Measurements from ENCODE around the gene RBFOX1.

DNA sequence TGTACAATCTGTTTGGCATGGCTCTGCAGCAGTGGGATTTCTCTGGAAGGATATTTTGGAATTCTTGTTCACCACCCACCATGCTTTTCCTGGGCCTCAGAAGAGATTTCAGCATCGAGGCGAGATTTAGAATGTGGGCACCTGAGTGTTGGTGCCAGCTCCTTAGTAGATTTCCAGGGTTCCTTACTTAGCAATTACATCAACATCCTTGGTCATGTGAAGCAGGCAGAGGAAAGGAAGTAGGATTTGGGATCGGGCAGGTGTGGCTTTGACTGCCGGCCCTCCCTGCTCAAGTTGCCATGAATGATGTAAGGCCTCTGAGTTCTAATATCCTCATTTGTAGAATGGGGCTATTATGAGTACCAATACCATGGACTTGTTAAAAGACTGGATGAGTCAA lies 13.1 kb upstream of the RBFOX1 start:
- TF ChIP-seq, protein P1, sequence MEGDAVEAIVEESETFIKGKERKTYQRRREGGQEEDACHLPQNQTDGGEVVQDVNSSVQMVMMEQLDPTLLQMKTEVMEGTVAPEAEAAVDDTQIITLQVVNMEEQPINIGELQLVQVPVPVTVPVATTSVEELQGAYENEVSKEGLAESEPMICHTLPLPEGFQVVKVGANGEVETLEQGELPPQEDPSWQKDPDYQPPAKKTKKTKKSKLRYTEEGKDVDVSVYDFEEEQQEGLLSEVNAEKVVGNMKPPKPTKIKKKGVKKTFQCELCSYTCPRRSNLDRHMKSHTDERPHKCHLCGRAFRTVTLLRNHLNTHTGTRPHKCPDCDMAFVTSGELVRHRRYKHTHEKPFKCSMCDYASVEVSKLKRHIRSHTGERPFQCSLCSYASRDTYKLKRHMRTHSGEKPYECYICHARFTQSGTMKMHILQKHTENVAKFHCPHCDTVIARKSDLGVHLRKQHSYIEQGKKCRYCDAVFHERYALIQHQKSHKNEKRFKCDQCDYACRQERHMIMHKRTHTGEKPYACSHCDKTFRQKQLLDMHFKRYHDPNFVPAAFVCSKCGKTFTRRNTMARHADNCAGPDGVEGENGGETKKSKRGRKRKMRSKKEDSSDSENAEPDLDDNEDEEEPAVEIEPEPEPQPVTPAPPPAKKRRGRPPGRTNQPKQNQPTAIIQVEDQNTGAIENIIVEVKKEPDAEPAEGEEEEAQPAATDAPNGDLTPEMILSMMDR (IDR thresholded peaks at IDR 0.05; ENCODE audit: low read length): no peak
- TF ChIP-seq EZH2 (IDR thresholded peaks at IDR 0.05; ENCODE audit: borderline replicate concordance, low read length): no peak

Data from OCI-LY1 (cell line).